NOMO-1 treated with dmso at 0.1 percent for 144 hours (cell line): Measurements from ENCODE around the gene SMIM35.

ENCODE experiments used
- DNase-seq: peaks from one replicate; lab custom pipeline; 2025; ENCODE audit not compliant: unreplicated experiment; lab: John Stamatoyannopoulos, UW

SMIM35 gene

DNA sequence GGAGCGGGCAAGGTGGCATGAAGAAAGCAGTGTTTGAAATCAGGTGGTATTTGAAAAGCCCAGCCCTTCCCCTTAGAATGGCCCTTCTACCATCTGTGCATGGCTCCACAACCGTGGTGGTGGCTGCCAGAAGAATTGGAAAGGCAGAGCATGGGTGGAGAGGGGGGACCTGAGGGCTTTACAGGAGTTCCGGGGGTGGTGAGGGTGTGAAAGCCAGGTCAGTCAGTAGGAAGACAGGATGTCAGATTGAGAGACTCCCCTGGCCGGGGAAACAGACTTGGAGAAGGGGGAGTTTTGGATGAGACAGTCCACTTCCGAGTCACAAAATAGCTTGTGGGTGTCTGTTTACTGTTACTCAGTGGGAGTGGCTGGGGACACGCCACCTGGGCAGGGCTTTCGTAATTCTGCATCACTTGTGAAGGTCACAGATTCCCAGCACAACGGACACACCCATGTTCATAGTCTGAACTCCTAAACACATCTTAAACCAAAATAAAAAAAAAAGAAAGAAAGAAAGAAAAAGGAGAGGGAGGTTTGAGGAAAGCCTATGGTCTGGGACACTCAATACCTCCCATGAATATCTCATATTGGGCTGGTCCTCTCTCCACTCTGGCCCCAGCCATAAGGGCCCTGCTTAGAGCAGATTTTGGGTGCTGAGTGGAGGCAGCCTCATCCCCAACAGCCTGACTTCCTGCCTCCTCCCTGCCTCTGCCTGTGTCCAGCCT is 24.4 kb upstream of the SMIM35 start:
- no peak for DNase-seq

DNA sequence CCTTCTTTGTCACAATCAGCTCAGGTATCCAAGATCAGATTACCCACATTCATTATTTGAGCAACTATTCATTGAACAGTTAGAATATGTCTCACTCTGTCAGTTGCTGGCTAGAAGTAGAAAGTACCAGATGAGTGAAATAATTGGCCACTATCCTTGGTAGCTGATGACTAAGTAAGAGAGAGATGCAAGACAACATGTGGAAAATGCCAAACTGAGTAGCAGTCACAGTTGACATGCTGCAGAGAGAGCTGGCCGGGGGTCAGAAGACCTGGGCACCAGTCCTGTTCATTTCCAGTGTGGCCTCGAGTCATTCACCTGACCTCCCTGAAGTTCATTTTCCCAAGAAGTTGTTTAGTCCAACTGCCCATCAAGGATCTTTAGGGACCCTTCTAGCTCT is 22.5 kb upstream of the SMIM35 start:
- DNase-seq: no peak

DNA sequence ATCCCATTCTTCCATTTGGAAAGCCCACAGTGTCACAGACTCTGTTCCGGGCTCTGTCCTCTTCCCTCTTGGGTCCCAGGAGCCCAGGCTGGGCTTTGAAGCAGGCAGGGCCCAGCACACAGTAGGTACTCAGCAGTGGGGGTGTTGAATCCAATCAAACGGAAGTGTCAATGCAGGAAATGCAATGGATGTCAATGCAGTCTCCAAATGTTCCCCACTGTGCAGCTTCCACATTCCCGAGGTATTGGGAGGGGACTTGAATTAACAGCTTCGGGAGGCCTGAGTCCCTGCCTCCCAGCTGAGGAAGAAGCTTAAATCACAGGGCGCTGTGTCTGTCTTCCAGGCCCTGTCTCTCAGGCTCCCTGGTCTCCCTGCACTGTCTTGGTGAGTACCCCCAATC is 21.8 kb upstream of the SMIM35 start:
- DNase-seq: no peak

DNA sequence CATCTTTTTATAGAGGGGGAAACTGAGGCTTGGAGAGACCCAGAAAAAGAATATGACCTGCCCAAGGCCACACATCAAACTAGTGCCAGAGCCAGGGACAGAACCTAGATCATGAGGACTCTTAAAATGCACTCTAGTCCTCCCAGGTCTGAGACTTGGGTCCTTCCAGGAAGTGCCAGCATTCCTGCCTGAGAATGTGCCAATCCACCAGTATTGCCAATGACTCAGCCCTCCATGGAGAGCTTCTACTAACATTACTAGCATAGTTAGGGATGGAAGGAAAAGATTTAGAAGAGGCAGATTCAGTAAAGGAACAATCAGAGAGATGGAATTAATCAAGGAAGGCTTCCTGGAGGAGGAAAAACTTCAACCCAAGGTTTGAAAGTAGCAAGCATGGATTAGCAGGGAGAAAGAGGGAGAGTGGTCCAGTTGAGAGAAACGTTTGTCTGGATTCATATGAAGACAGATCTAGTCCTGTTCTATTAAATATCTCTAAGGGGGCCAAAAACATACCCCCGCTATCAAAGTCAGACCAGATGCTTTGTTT is 20.1 kb upstream of the SMIM35 start:
- no peak for DNase-seq

DNA sequence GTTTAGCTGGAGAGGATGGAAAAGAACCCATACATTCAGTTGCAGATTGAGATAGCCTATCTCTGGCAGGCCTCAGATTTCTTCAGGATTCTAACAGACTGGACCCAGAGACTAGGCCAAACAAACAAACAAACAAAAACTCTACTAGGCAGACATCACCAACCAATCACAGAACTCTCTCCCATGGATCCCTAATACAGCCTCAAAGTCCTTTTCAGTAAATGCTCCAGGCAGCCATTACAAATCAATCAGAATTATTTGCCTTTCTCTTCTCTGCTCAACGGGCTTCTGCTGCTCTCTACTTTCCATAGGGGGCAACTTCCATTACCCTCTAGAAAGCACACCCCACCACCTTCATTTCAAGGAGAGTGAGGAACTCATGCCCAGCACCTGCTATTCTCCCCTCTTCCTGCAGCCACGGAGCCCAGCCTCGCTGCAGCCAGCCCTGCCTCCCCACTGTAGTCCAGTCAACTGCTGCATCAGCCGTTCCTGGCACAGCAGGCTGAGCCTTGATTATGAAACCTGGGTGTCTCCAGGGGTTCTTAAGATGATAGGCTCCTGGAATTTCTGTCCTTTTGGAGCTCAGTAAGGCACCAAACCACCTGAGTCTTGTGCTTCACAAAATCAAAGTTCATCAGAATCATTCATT is 19.0 kb upstream of the SMIM35 start:
- DNase-seq: no peak

DNA sequence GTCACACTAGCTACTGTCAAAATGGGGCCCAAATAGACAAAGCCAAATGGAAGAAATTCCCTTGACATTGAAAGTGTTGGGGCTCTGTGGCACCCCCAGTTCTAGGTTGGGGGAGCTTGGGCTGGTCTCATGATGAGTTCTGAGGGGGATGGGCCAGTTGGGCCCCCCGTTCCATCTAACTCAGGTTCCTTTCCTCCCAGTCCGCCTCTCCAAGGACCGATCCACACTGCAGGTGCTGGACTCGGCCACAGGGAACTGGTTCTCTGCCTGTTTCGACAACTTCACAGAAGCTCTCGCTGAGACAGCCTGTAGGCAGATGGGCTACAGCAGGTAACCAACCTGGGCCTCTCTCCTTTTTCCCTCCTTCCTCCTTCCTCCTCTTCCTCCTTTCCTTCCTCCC is 17.7 kb upstream of the SMIM35 start:
- no peak for DNase-seq

DNA sequence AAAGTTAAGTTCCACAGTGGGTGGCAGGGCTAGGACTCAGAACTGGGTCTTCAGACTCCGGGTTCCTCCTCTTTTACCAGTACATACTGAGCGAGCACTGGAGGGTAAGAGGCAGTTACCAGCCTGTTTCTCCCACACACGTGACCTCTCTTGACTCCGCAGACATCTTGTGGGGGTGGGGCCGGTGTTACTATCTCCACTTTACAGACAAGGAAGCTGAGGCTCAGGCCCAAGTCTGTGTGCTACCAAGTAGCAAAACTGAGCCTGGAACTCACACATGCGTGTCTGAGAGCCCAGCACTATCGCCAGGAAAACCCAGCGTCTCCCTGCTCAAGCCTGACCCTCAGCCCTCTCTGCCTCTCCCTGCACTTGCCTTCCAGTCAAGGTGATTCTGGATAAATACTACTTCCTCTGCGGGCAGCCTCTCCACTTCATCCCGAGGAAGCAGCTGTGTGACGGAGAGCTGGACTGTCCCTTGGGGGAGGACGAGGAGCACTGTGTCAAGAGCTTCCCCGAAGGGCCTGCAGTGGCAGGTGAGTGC is 16.0 kb upstream of the SMIM35 start:
- no peak for DNase-seq

DNA sequence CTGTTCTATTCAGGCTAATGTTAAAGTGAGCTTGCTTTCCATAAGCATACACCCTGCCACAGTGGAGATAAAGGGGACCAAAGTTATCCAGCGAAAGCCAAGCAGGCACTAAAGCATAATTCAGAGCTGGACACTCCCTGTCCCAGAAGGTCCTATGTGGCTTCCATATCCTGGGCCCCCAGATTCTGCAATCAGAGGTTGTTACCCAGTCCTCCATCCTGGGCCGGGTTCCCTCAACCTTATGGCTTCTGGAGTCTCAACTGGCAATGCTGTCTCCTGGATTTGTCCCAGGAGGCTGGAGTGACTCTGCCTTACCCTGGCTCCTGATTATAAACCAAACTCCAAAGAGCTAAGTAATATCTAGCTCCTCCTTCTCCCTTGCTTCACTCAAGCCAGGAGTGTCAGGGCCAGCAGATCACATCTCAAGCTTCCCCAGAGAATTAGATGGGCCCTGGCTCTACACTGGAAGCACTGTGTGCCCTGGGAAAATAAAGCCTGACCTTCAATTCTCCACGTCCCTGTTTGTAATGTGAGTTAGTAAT is 14.0 kb upstream of the SMIM35 start:
- DNase-seq: no peak

DNA sequence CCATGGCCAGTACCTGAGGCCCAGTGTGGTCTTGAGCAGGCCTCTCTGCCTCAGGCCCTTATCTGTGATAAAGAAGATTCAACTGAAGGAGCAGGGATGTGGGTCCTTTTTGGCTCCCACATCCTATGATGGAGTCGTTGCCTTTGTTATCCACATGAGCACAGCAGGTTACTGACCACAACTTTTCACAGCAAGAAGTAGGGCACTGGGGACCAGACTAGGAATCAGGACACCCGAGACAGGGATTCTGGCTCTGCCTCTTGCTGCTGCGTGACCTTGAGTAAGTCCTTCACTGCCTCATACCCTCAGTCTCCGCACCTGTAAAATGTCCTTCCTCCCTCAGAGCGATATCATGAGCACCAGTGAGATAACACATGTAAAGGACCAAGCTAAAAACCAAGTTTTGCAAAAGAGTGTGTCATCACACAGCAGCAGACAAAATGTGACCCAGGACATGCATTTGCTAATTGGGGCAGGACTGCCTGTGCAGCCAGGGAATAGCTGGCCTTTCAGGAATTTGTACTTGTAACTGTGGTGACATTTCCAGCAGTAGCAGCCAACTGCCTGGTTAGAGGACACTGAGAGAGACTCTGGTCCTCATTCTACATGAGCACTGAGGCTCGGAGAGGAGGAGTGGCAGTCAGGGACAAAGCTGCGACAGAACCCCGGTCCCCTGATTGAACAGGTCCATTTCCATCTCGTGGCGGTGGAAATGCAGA is 13.2 kb upstream of the SMIM35 start:
- DNase-seq: no peak

DNA sequence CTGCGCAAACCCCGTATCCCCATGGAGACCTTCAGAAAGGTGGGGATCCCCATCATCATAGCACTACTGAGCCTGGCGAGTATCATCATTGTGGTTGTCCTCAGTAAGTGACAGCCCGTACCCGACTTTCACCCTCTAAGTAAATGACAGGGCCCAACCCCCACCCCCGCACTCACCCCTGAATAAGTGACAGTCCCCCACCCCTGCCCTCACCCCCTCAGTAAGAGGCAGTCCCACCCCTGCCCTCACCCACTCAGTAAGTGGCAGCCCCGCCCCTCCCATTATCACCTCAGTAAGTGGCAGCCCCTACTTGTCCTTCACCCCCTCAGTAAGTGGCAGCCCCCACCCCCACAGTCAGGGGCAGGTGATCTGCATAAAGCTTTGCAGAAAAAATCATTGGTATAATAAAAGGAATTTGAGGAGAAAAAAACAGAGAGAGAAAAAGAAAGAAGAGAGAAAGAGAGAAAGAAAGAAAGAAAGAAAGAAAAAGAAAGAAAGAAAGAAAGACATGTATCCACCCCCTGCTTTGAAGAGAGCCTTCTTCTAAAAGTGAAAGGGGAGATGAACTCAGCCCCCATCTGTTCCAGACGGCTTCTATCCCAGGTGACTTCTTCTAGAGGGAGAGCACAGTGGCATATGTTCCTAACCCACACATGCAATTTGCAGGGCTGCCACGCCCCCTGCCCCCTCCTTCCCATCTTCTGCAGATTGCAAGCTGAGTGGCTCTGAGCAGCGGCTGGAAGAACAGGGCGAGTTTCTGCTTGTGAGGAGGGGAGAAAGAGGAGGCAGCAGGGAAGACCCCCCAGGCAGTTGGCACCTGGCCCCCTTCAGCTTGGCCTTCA is 12.5 kb upstream of the SMIM35 start:
- DNase-seq: no peak

DNA sequence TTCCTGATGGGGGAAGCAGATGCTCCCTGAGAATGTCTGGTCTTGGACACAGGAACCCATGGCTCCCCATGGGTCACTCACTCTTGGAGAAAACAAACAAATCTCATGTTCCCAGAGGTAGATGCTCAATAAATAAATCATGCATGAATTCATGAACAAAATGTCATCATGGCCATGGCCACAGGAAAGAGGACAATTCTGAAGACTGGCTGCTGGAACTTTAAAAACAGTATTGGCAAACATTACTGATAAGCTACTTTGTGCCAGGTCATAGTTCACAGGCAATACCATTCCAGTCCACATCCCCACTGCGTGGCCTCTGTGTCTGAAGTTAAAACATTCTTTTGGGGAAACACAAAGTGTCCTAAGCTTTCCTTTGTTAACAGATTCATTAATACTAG is 9.2 kb upstream of the SMIM35 start:
- DNase-seq: no peak

DNA sequence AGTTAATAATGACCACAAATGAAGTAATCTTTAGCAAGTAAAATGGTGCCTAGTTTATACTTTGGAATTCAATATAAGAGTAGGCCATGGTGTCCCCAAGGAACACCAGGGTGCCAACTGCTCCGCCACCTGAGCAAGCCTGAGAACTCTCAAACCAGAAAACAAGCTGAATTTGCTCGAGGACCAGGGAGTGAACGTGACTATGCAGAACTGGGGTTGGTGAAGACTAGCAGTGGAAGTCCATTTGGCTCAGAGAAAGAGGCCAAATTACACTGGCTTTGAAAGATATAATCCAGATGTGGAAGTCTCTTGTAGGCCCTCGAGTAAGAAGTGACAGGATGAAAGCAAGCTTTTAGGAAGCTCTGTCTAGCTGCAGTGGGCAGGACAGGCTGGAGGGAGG is 8.7 kb upstream of the SMIM35 start:
- no peak for DNase-seq

DNA sequence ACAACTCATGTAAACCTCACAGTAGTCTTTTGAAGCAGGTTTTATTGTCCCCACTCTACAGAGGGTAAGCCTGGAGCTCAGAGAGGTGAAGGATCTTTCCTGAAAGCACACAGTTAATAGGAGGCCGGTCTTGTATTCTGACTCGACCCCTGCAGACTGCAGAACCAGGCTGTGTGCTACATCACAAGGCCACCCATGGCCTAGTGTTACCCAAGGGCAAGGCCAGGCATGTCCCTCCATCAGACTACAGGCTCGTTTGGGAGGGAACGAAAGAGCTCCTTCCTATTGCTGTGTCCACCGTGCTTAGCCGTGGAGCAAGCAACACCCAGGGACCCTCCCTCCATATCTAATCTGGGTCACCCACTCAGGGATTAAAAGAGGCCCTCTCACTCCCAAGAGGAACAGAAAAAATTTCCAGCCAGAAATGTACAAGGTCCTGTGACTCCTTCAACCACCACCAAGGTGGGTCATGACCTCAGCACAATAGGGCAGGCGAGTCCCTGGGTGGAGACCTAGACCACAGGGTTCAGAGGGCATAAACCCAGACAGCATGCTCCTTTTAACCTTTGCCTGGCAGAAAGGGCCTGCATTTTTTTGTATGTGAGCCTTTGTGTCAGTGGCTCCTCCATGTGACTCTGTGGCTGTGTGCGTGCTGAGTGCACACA is 6.3 kb upstream of the SMIM35 start:
- no peak for DNase-seq

DNA sequence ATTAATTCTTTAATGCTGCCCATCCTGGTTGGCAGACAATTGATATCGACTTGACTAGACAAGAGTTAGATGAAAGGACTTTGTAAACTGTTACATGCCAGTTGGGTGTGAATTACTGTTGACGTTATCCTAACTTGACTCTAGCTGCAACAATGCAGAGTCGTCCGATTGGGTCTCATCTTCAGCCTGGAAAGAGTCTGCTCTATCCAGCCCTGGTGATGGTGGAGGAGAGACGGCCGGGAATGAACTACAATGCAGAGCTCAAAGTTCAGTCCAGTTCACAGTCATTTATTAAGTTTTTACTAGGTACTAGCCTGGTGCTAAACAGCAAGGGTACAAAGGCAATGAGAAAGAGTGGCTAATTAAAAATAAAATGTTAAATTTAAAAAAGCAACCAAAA is 4.9 kb upstream of the SMIM35 start:
- no peak for DNase-seq

DNA sequence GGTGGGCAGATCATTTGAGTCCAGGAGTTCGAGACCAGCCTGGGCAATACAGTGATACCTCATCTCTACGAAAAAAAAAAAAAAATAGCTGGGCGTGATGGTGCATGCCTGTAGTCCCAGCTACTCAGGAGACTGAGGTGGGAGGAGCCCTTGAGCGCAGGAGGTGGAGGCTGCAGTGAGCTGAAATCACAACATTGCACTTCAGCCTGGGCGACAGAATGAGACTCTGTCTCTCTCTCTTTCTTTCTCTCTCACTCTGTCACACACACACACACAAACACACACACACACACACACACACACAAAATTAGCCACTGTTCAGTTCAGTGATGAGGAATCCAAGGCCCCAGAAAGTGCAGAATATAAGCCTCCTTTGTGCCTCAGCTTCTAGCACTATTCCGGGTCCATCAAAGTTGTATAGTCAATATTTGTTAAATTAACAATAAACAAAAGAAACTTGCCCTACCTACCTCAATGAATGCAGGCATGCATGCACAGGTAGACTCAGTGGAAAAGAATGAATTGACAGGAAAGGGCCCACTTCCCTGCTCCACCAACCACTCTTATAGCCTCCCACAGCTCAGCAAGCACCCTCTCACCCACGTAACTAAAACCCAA is 3.9 kb upstream of the SMIM35 start:
- DNase-seq: no peak

DNA sequence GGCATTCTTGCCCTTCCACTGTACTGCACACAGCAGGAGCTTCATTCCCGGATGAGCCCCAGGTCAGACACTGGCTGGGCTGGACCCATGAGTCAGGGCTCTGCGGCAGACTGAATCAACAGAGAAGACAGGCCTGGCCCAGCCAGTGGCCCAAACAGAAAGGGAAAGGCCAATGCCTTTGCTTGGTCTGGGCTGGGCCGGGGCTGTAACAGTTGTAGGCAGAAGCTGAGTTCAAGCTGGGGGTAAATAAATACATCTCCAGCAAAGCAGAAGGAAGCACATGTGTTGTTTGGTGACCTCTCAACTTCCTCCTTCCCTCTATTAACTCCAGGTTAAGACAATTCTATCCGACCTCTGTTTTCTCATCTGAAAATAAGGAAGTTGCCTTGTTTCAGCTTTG is 1.8 kb upstream of the SMIM35 start:
- DNase-seq: peak; percentile 89

DNA sequence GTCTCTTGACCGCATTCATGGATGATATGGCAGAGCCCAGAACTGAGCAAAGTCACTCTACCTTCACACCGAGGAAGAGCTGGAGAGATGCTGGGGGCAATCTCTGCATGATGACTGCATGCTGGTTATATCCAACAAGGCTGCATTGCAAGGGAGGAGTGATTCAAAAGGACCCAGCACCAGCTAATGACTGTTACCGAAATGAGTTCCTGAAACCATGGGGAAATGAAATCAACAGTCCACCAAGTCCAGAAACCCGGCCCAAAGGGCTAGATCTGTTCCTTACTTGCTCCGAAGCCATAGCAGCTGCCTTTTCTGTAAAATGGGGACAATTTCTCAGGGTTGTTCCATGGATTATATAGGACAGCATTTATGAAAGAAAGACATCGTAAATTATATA is 1.2 kb upstream of the SMIM35 start:
- no peak for DNase-seq

DNA sequence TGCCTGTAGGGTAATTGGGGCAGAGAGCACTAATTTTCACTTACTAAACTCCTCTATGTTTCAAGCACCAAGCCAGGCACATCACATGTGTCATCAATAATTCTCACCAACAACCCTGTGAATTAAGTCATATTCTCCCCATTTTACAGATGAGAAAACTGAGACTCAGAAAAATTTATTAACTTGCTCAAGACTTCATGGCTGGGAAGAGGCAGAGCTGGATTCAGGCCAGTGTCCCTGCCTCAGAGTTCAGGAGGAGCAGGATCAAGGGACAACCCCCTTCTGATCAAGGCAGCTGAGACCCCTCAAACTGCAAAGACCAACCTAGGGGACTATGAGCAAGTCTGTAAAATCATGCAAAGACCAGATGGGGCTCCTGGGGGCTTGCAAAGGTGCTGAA is 2.1 kb downstream of the SMIM35 start:
- DNase-seq: no peak

DNA sequence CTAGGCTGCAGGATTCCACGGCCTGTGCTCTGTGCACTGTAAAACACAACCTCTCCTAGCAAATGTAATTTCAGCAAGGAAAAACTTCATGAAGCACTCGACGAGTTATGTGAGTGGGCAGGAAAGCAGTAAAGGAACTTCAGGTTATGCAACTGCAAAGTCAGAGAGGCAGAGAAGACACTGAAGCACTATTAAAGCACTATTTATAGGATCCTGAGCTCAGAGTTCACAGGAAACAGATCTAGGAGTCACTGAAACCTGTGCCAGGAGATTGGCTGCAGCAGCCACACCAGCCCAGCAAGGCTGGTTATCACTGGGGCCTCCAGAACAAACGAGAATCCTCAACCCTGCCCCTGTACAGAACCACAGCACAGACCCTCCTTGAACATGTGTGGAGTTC is 2.5 kb downstream of the SMIM35 start:
- peak; percentile 95 for DNase-seq
